GM23338 (cell line): ENCODE measurements around the gene TMEM126B. TPM values are rescaled to one million over a fixed set of nuclear protein-coding genes. Genes with fewer than 3 reads are reported as not detected.

Experiments
- ATAC-seq: fragments of 200-7000 bp; cut with Tn5 transposase; 3 replicates; pipeline ENCODE4 v1.9.1; 2020
- DNase-seq: peaks from one replicate; pipeline ENCODE4 v3.0.0-alpha.2; 2015; ENCODE audit warnings: low spot score
- H2AFZ ChIP-seq: fragments of 200-600 bp; sonication (generic); 2 replicates; pipeline ENCODE4 v1.8.0; 2016; ENCODE audit warnings: antibody characterized with exemption, mild to moderate bottlenecking, moderate library complexity
- H3F3A ChIP-seq: fragments of 200-600 bp; sonication (generic); replicated peaks from 2 replicates; pipeline ENCODE4 v1.8.0; 2017; ENCODE audit warnings: antibody characterized with exemption, mixed run types, low read depth
- H3K27ac ChIP-seq: fragments of 200-600 bp; sonication (generic); 2 replicates; pipeline ENCODE4 v1.6.1; 2016; ENCODE audit warnings: low read depth
- H3K27me3 ChIP-seq: fragments of 200-600 bp; sonication (generic); 2 replicates; pipeline ENCODE4 v1.8.0; 2016; ENCODE audit warnings: mild to moderate bottlenecking, mixed run types, moderate library complexity; ENCODE audit not compliant: insufficient read depth
- H3K36me3 ChIP-seq: fragments of 200-600 bp; sonication (generic); 2 replicates; pipeline ENCODE4 v1.8.0; 2016; ENCODE audit warnings: mild to moderate bottlenecking; ENCODE audit not compliant: insufficient read depth
- H3K4me1 ChIP-seq: fragments of 200-600 bp; sonication (generic); 2 replicates; pipeline ENCODE4 v1.8.0; 2016; ENCODE audit warnings: mild to moderate bottlenecking, moderate library complexity; ENCODE audit not compliant: insufficient read depth
- H3K4me2 ChIP-seq: fragments of 200-600 bp; sonication (generic); 2 replicates; pipeline ENCODE4 v1.7.1; 2017; ENCODE audit warnings: mixed run types
- H3K4me3 ChIP-seq: fragments of 200-600 bp; sonication (generic); 2 replicates; pipeline ENCODE4 v1.6.1; 2016; ENCODE audit warnings: mixed run types
- H3K79me2 ChIP-seq: fragments of 200-600 bp; sonication (generic); replicated peaks from 2 replicates; pipeline ENCODE4 v1.8.0; 2017; ENCODE audit warnings: mild to moderate bottlenecking; ENCODE audit not compliant: insufficient read depth
- H3K9me2 ChIP-seq: fragments of 200-600 bp; sonication (generic); 2 replicates; pipeline ENCODE4 v1.8.0; 2017; ENCODE audit not compliant: insufficient read depth
- H4K20me1 ChIP-seq: fragments of 200-600 bp; sonication (generic); replicated peaks from 2 replicates; pipeline ENCODE4 v1.8.0; 2017; ENCODE audit warnings: mild to moderate bottlenecking; ENCODE audit not compliant: insufficient read depth
- H3K27ac Mint-ChIP-seq: 2 replicates; pipeline ENCODE4 v1.8.0; 2020; ENCODE audit warnings: inconsistent platforms, mild to moderate bottlenecking, moderate library complexity, mixed read lengths
- H3K27me3 Mint-ChIP-seq: 3 replicates; pipeline ENCODE4 v1.8.0; 2022; ENCODE audit warnings: low read depth, mild to moderate bottlenecking, moderate library complexity, mixed read lengths, inconsistent platforms; ENCODE audit not compliant: insufficient read depth, poor library complexity
- H3K36me3 Mint-ChIP-seq: 3 replicates; pipeline ENCODE4 v1.8.0; 2021; ENCODE audit warnings: low read depth, mild to moderate bottlenecking, inconsistent platforms, moderate library complexity, mixed read lengths
- H3K4me1 Mint-ChIP-seq: 3 replicates; pipeline ENCODE4 v1.8.0; 2020; ENCODE audit warnings: mild to moderate bottlenecking, inconsistent platforms, mixed read lengths
- H3K4me3 Mint-ChIP-seq: 3 replicates; pipeline ENCODE4 v1.8.0; 2021; ENCODE audit warnings: moderate library complexity, mild to moderate bottlenecking, inconsistent platforms, mixed read lengths
- H3K9me3 Mint-ChIP-seq: 3 replicates; pipeline ENCODE4 v1.8.0; 2020; ENCODE audit warnings: moderate library complexity, mild to moderate bottlenecking, inconsistent platforms, mixed read lengths
- CREB1 ChIP-seq: fragments of 250-450 bp; sonication (Bioruptor Pico); IDR thresholded peaks from 2 replicates; pipeline ENCODE4 v1.5.0; 2020; ENCODE audit warnings: low read depth, mild to moderate bottlenecking, moderate library complexity
- CTCF ChIP-seq, 2 experiments: fragments of 200-600 bp in 1 of 2; sonication (generic) in 1 of 2; conservative IDR thresholded peaks; 2 replicates each; pipeline versions ENCODE4 v1.5.1 to v1.6.1; 2016 to 2017; ENCODE audit warnings: antibody characterized with exemption in 2 of 2, low read depth in 2 of 2, mild to moderate bottlenecking in 2 of 2, moderate library complexity in 1 of 2
- ETS1 ChIP-seq: IDR thresholded peaks from 2 replicates; pipeline ENCODE4 v1.6.1; 2016; ENCODE audit warnings: antibody characterized with exemption
- EZH2 ChIP-seq: fragments of 200-600 bp; sonication (generic); IDR thresholded peaks from one replicate; pipeline ENCODE4 v1.8.0; 2017; ENCODE audit warnings: antibody characterized with exemption, mild to moderate bottlenecking, low read depth; ENCODE audit not compliant: unreplicated experiment
- POLR2AphosphoS5 ChIP-seq: IDR thresholded peaks from 2 replicates; pipeline ENCODE4 v1.6.1; 2016; ENCODE audit warnings: antibody characterized with exemption, low read depth
- ZNF462 ChIP-seq: fragments of 250-450 bp; sonication (Bioruptor Pico); IDR thresholded peaks from 2 replicates; pipeline ENCODE4 v1.5.0; 2020; ENCODE audit warnings: mild to moderate bottlenecking, moderate library complexity
- polyA plus RNA-seq: library from polyadenylated mRNA; unstranded; fragments of >200 nt; fragmentation: Nextera tagmentation; extraction: Ambion mirVana; gene quantifications from 2 replicates; pipeline ENCODE4 v1.2.1, GENCODE V29; 2016
- total RNA-seq: library from RNA; depleted of rRNA; stranded (reverse); fragments of >200 nt; shearing (Covaris generic); gene quantifications from 2 replicates; pipeline ENCODE4 v1.2.3, GENCODE V29; 2014

Gene TMEM126B
- total and polyA plus RNA-seq, 2 experiments from 2014 or later, result 93.0 to 169 TPM

GRCh38 chr11:85647604-85648299 is 19.4 kb downstream of the TMEM126B start, which contains the start of gene TMEM126A:
Gene TMEM126A (plus strand): TSS chr11:85647967. CDS start chr11:85650256, 2,289 bp downstream.
- peak within 1 kb of the TSS; percentile 93 for H3K4me3 Mint-ChIP-seq
- no peaks in the 10 kb centered on the region for H3K9me3 Mint-ChIP-seq
- TF ChIP-seq POLR2AphosphoS5 (peak; percentile 92), ETS1 (peak; percentile 68), CREB1 (CRISPR knock-in tag) (peak; percentile 90), EZH2 (no peak)
- H3K36me3 Mint-ChIP-seq, result peaks cover 10% of the 10 kb centered on the region; the same call in 1 of the 3 replicates
- Histone ChIP-seq H3F3A (no peaks in the 10 kb centered on the region), H3K36me3 (no peaks in the 10 kb centered on the region; the same call in 1 of the 2 replicates), H3K79me2 (peaks cover 8% of the 10 kb centered on the region; the same call in 1 of the 2 replicates), H3K27me3 (no peaks in the 10 kb centered on the region), H3K4me2 (peak within 1 kb of the TSS; percentile 78), H4K20me1 (no peaks in the 10 kb centered on the region), H3K27ac (peak within 1 kb of the TSS; percentile 82), H3K4me3 (peak within 1 kb of the TSS; percentile 66), H2AFZ (peak within 1 kb of the TSS; percentile 39; the same call in 1 of the 2 replicates), H3K9me2 (no peaks in the 10 kb centered on the region), H3K4me1 (peaks cover 11% of the 10 kb centered on the region)
- H3K27ac Mint-ChIP-seq, result peak within 1 kb of the TSS; percentile 98
- peaks cover 23% of the 10 kb centered on the region for H3K4me1 Mint-ChIP-seq
- peak; percentile 96 for ATAC-seq
- peak; percentile 95 for DNase-seq
- peaks cover 2% of the 10 kb centered on the region for H3K27me3 Mint-ChIP-seq

- peaks cover 2% of the 10 kb centered on the region for H3K27me3 Mint-ChIP-seq
- no peak for TF ChIP-seq EZH2
- TF ChIP-seq ZNF462, result no peak
- no peak for TF ChIP-seq CTCF (conservative IDR thresholded peaks at IDR 0.05; ENCODE audit: low read depth in 2 of 2)
- TF ChIP-seq POLR2AphosphoS5, result no peak
These were observed 22.7 kb downstream of the TMEM126B start for GRCh38 chr11:85651118-85651517.

More at GRCh38 chr11:85651118-85651517, 22.7 kb downstream of the TMEM126B start:
- peaks cover 8% of the 10 kb centered on the region; the same call in 1 of the 2 replicates for H3K79me2 ChIP-seq
- peaks cover 8% of the 10 kb centered on the region for H3K36me3 ChIP-seq
- Mint-ChIP-seq H3K4me3 (no peak overlapping the region), H3K36me3 (peaks cover 13% of the 10 kb centered on the region; the same call in 2 of the 3 replicates), H3K4me1 (peaks cover 15% of the 10 kb centered on the region), H3K9me3 (no peaks in the 10 kb centered on the region), H3K27ac (0 out of 2 replicates have a peak overlapping the region, but pooled peaks have one; percentile 1)
- H3K27ac ChIP-seq, result 0 out of 2 replicates have a peak overlapping the region, but pooled peaks have one; percentile 67
- H3F3A ChIP-seq, result no peaks in the 10 kb centered on the region
- DNase-seq (peak; percentile 47), ATAC-seq (0 out of 3 replicates have a peak, but pooled peaks have one; percentile 4)
- H3K9me2 ChIP-seq, result no peaks in the 10 kb centered on the region
- no peak overlapping the region for H2AFZ ChIP-seq
- H3K27me3 ChIP-seq, result no peaks in the 10 kb centered on the region
- H3K4me1 ChIP-seq, result peaks cover 11% of the 10 kb centered on the region
- H3K4me2 ChIP-seq, result no peak overlapping the region
- no peak overlapping the region for H3K4me3 ChIP-seq
- H4K20me1 ChIP-seq, result 0 out of 2 replicates have a peak, but pooled peaks cover 4% of the 10 kb centered on the region
